ENCODE results near the gene TBX10. TPM values are rescaled to one million over a fixed set of nuclear protein-coding genes. Genes with fewer than 3 reads are reported as not detected.
A peak's percentile ranks its signal among the peaks of the same experiment; 100 is the strongest.

Gene TBX10
- total RNA-seq, 1 donor from 2014 or later = not detected

DNA sequence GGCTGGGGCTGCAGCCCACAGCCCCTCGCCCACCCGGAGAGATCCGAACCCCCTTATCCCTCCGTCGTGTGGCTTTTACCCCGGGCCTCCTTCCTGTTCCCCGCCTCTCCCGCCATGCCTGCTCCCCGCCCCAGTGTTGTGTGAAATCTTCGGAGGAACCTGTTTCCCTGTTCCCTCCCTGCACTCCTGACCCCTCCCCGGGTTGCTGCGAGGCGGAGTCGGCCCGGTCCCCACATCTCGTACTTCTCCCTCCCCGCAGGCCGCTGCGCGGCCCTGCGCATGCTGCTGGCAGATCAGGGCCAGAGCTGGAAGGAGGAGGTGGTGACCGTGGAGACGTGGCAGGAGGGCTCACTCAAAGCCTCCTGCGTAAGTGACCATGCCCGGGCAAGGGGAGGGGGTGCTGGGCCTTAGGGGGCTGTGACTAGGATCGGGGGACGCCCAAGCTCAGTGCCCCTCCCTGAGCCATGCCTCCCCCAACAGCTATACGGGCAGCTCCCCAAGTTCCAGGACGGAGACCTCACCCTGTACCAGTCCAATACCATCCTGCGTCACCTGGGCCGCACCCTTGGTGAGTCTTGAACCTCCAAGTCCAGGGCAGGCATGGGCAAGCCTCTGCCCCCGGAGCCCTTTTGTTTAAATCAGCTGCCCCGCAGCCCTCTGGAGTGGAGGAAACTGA is 55.2 kb downstream of the TBX10 start:
- Mint-ChIP-seq H3K4me1 (ENCODE audit: unreplicated experiment) (peaks cover 37% of the 10 kb centered on the region), H3K4me3 (ENCODE audit: unreplicated experiment) (peak overlapping the region; percentile 86), H3K27me3 (ENCODE audit: unreplicated experiment) (peaks cover 27% of the 10 kb centered on the region), H3K9me3 (ENCODE audit: unreplicated experiment) (no peaks in the 10 kb centered on the region), H3K36me3 (ENCODE audit: unreplicated experiment) (peaks cover 22% of the 10 kb centered on the region), H3K27ac (ENCODE audit: unreplicated experiment) (peak overlapping the region; percentile 90)
- no peak for DNase-seq (ENCODE audit: extremely low spot score, unreplicated experiment)
- TF ChIP-seq, protein P1, sequence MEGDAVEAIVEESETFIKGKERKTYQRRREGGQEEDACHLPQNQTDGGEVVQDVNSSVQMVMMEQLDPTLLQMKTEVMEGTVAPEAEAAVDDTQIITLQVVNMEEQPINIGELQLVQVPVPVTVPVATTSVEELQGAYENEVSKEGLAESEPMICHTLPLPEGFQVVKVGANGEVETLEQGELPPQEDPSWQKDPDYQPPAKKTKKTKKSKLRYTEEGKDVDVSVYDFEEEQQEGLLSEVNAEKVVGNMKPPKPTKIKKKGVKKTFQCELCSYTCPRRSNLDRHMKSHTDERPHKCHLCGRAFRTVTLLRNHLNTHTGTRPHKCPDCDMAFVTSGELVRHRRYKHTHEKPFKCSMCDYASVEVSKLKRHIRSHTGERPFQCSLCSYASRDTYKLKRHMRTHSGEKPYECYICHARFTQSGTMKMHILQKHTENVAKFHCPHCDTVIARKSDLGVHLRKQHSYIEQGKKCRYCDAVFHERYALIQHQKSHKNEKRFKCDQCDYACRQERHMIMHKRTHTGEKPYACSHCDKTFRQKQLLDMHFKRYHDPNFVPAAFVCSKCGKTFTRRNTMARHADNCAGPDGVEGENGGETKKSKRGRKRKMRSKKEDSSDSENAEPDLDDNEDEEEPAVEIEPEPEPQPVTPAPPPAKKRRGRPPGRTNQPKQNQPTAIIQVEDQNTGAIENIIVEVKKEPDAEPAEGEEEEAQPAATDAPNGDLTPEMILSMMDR (IDR thresholded peaks at IDR 0.05) = no peak

DNA sequence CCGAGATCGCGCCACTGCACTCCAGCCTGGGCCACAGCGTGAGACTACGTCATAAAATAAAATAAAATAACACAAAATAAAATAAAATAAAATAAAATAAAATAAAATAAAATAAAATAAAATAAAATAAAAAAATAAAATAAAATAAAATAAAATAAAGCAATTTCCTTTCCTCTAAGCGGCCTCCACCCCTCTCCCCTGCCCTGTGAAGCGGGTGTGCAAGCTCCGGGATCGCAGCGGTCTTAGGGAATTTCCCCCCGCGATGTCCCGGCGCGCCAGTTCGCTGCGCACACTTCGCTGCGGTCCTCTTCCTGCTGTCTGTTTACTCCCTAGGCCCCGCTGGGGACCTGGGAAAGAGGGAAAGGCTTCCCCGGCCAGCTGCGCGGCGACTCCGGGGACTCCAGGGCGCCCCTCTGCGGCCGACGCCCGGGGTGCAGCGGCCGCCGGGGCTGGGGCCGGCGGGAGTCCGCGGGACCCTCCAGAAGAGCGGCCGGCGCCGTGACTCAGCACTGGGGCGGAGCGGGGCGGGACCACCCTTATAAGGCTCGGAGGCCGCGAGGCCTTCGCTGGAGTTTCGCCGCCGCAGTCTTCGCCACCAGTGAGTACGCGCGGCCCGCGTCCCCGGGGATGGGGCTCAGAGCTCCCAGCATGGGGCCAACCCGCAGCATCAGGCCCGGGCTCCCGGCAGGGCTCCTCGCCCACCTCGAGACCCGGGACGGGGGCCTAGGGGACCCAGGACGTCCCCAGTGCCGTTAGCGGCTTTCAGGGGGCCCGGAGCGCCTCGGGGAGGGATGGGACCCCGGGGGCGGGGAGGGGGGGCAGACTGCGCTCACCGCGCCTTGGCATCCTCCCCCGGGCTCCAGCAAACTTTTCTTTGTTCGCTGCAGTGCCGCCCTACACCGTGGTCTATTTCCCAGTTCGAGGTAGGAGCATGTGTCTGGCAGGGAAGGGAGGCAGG is 56.0 kb downstream of the TBX10 start, which contains the start of gene GSTP1:
Gene GSTP1, plus strand, starts transcription at position 566 of the 958 bp plus-strand sequence. Its CDS starts 32 bp downstream, at position 598.
- peaks cover 32% of the 10 kb centered on the region for H3K27me3 Mint-ChIP-seq (ENCODE audit: unreplicated experiment)
- peaks cover 22% of the 10 kb centered on the region for H3K36me3 Mint-ChIP-seq (ENCODE audit: unreplicated experiment)
- peak; percentile 97 for DNase-seq (ENCODE audit: extremely low spot score, unreplicated experiment)
- peak within 1 kb of the TSS; percentile 97 for H3K4me3 Mint-ChIP-seq (ENCODE audit: unreplicated experiment)
- H3K9me3 Mint-ChIP-seq (ENCODE audit: unreplicated experiment) = no peaks in the 10 kb centered on the region
- H3K27ac Mint-ChIP-seq (ENCODE audit: unreplicated experiment) = peak within 1 kb of the TSS; percentile 99
- TF ChIP-seq, protein P1 (IDR thresholded peaks at IDR 0.05) = peak; percentile 90
- H3K4me1 Mint-ChIP-seq (ENCODE audit: unreplicated experiment) = peaks cover 37% of the 10 kb centered on the region

DNA sequence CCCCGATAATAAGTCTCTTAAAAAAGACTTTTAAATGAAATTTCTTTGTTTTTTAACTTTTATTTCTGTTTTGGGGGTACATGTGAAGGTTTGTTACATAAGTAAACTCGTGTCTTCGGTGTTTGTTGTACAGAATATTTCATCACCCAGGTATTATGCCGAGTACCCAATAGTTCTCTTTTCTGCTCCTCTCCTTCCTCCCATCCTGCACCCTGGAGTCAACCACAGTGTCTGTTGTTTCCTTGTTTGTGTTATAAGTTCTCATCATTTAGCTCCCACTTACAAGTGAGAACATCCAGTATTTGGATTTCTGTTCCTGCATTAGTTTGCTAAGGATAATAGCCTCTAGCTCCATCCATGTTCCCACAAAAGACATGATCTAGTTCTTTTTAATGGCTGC is 57.6 kb downstream of the TBX10 start:
- H3K4me1 Mint-ChIP-seq (ENCODE audit: unreplicated experiment) = peaks cover 35% of the 10 kb centered on the region
- peaks cover 19% of the 10 kb centered on the region for H3K36me3 Mint-ChIP-seq (ENCODE audit: unreplicated experiment)

DNA sequence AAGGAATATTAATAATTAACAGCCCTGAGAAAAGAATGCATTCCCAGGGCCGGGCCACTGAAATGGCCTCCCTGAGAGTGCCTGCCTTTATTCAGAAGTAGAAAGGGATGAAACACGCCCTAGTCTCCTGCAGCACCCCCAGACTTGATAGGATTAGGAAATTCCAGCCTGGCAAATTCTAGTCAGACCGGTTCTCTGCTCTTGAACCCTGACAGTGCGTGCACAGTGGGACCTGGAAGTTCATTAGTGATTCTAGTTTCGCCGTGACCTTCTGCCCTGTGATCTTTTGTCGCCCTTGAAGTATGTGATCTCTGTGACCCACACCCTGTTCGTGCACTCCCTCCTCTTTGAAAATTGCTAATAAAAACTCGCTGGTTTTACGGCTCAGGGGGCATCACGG is 58.1 kb downstream of the TBX10 start:
- no peak overlapping the region for H3K27ac Mint-ChIP-seq (ENCODE audit: unreplicated experiment)
- H3K4me3 Mint-ChIP-seq (ENCODE audit: unreplicated experiment) = no peak overlapping the region
- H3K27me3 Mint-ChIP-seq (ENCODE audit: unreplicated experiment) = peaks cover 37% of the 10 kb centered on the region
- DNase-seq (ENCODE audit: extremely low spot score, unreplicated experiment) = no peak
- H3K4me1 Mint-ChIP-seq (ENCODE audit: unreplicated experiment) = peaks cover 35% of the 10 kb centered on the region
- peaks cover 13% of the 10 kb centered on the region for H3K36me3 Mint-ChIP-seq (ENCODE audit: unreplicated experiment)
- H3K9me3 Mint-ChIP-seq (ENCODE audit: unreplicated experiment) = no peaks in the 10 kb centered on the region
- TF ChIP-seq, protein P1 (IDR thresholded peaks at IDR 0.05) = no peak

More for the DNA sequence above, 57.6 kb downstream of the TBX10 start:
- TF ChIP-seq, protein P1 (IDR thresholded peaks at IDR 0.05) = no peak
- peak overlapping the region; percentile 65 for H3K27ac Mint-ChIP-seq (ENCODE audit: unreplicated experiment)
- peak overlapping the region; percentile 70 for H3K4me3 Mint-ChIP-seq (ENCODE audit: unreplicated experiment)
- no peaks in the 10 kb centered on the region for H3K9me3 Mint-ChIP-seq (ENCODE audit: unreplicated experiment)
- H3K27me3 Mint-ChIP-seq (ENCODE audit: unreplicated experiment) = peaks cover 35% of the 10 kb centered on the region
- DNase-seq (ENCODE audit: extremely low spot score, unreplicated experiment) = no peak

Other genes with a start within 250 kb of the TBX10 start
- gene RAD9A, start 247.8 kb downstream of the TBX10 start, total RNA-seq = 18.5 TPM in 2 replicates
- gene PPP1CA, start 237.9 kb downstream of the TBX10 start, total RNA-seq = 132 and 140 TPM in 2 replicates
- not detected in 2 replicates for gene TBC1D10C, start 235.7 kb downstream of the TBX10 start, total RNA-seq
- gene CARNS1, start 224.1 kb downstream of the TBX10 start, total RNA-seq = 0.24 and 0.27 TPM in 2 replicates
- 42.7 and 49.5 TPM in 2 replicates for gene RPS6KB2, start 211.3 kb downstream of the TBX10 start, total RNA-seq
- gene PTPRCAP, start 202.1 kb downstream of the TBX10 start, total RNA-seq = 0.89 and 1.2 TPM in 2 replicates
- gene CORO1B, start 196.3 kb downstream of the TBX10 start, total RNA-seq = 114 and 116 TPM in 2 replicates
- not detected in 2 replicates for gene GPR152, start 187.0 kb downstream of the TBX10 start, total RNA-seq
- 0.35 TPM in 1 of 2 replicates, not detected in the other for gene CABP4, start 184.4 kb downstream of the TBX10 start, total RNA-seq
- 51.4 and 54.5 TPM in 2 replicates for gene TMEM134, start 170.5 kb downstream of the TBX10 start, total RNA-seq
- gene AIP, start 156.7 kb downstream of the TBX10 start, total RNA-seq = 76.5 and 79.9 TPM in 2 replicates
- gene PITPNM1, start 134.4 kb downstream of the TBX10 start, total RNA-seq = 46.7 and 46.9 TPM in 2 replicates
- gene CDK2AP2, start 131.6 kb downstream of the TBX10 start, total RNA-seq = 32.2 and 37.4 TPM in 2 replicates
- gene CABP2, start 116.3 kb downstream of the TBX10 start, total RNA-seq = not detected in 2 replicates
- gene GSTP1, start 56.0 kb downstream of the TBX10 start, total RNA-seq = 509 and 544 TPM in 2 replicates
- 180 and 185 TPM in 2 replicates for gene NDUFV1, start 32.8 kb downstream of the TBX10 start, total RNA-seq
- 5.9 and 8.0 TPM in 2 replicates for gene NUDT8, start 9.8 kb downstream of the TBX10 start, total RNA-seq
- gene ACY3, start 11.0 kb upstream of the TBX10 start, total RNA-seq = not detected in 2 replicates
- not detected in 2 replicates for gene ALDH3B2, start 34.9 kb upstream of the TBX10 start, total RNA-seq

All from osteocyte (in vitro differentiated cells).